ENCODE measurements around the gene CPNE5.
A peak's percentile ranks its signal among the peaks of the same experiment; 100 is the strongest.

The CPNE5 gene

GRCh38 chr6:36858407-36858981, 19.2 kb upstream of the CPNE5 start:
- DNase-seq (ENCODE audit: low spot score) = no peak
- FAIRE-seq = no peak

- DNase-seq (ENCODE audit: low spot score) = no peak
- FAIRE-seq = no peak
These were observed 18.1 kb upstream of the CPNE5 start for GRCh38 chr6:36857325-36857724.

- FAIRE-seq (no peak), DNase-seq (ENCODE audit: low spot score) (no peak)
These were observed 17.0 kb upstream of the CPNE5 start for GRCh38 chr6:36856277-36856676.

- DNase-seq (ENCODE audit: low spot score) (no peak), FAIRE-seq (no peak)
These were observed 16.5 kb upstream of the CPNE5 start for GRCh38 chr6:36855750-36856149.

- DNase-seq (ENCODE audit: low spot score) (peak; percentile 50), FAIRE-seq (no peak)
These were observed 14.1 kb upstream of the CPNE5 start for GRCh38 chr6:36853325-36853724.

- FAIRE-seq = no peak
These were observed 13.4 kb upstream of the CPNE5 start for GRCh38 chr6:36852481-36853147.

GRCh38 chr6:36851626-36852025, 12.4 kb upstream of the CPNE5 start:
- DNase-seq (ENCODE audit: low spot score) (no peak), FAIRE-seq (no peak)

More at GRCh38 chr6:36852481-36853147, 13.4 kb upstream of the CPNE5 start:
- peak; percentile 33 for DNase-seq (ENCODE audit: low spot score)

- peak; percentile 31 for DNase-seq (ENCODE audit: low spot score)
- no peak for FAIRE-seq
These were observed 11.9 kb upstream of the CPNE5 start for GRCh38 chr6:36851149-36851614.

- DNase-seq (ENCODE audit: low spot score) = no peak
- FAIRE-seq = no peak
These were observed 10.8 kb upstream of the CPNE5 start for GRCh38 chr6:36850021-36850420.

GRCh38 chr6:36848658-36849441, 9.6 kb upstream of the CPNE5 start:
- FAIRE-seq (no peak), DNase-seq (ENCODE audit: low spot score) (no peak)

- DNase-seq (ENCODE audit: low spot score) (no peak), FAIRE-seq (no peak)
These were observed 8.7 kb upstream of the CPNE5 start for GRCh38 chr6:36847991-36848390.

GRCh38 chr6:36847152-36847551, 7.9 kb upstream of the CPNE5 start:
- no peak for DNase-seq (ENCODE audit: low spot score)
- no peak for FAIRE-seq

GRCh38 chr6:36845233-36845632, 6.0 kb upstream of the CPNE5 start:
- no peak for FAIRE-seq
- no peak for DNase-seq (ENCODE audit: low spot score)

GRCh38 chr6:36844232-36845170, 5.3 kb upstream of the CPNE5 start:
- FAIRE-seq = no peak
- no peak for DNase-seq (ENCODE audit: low spot score)

- FAIRE-seq (no peak), DNase-seq (ENCODE audit: low spot score) (no peak)
These were observed 3.9 kb upstream of the CPNE5 start for GRCh38 chr6:36843170-36843569.

GRCh38 chr6:36841756-36842155, 2.5 kb upstream of the CPNE5 start:
- no peak for FAIRE-seq

GRCh38 chr6:36840432-36841403, 1.5 kb upstream of the CPNE5 start:
- no peak for DNase-seq (ENCODE audit: low spot score)

More at GRCh38 chr6:36841756-36842155, 2.5 kb upstream of the CPNE5 start:
- DNase-seq (ENCODE audit: low spot score) = no peak

GRCh38 chr6:36839749-36840431, 646 bp upstream of the CPNE5 start:
- DNase-seq (ENCODE audit: low spot score) (no peak), FAIRE-seq (no peak)

More at GRCh38 chr6:36840432-36841403, 1.5 kb upstream of the CPNE5 start:
- no peak for FAIRE-seq

GRCh38 chr6:36837686-36838085, 1.6 kb downstream of the CPNE5 start:
- DNase-seq (ENCODE audit: low spot score) = no peak
- FAIRE-seq = no peak

- DNase-seq (ENCODE audit: low spot score) (no peak), FAIRE-seq (no peak)
These were observed 2.3 kb downstream of the CPNE5 start for GRCh38 chr6:36837022-36837339.
